Measurements from ENCODE around the gene LCLAT1. TPM values are rescaled to one million over a fixed set of nuclear protein-coding genes. Genes with fewer than 3 reads are reported as not detected.

Gene LCLAT1
- polyA plus RNA-seq, 1 of the 3 experiments (the other 2 are of a cell fraction) = 6.9 TPM

DNA sequence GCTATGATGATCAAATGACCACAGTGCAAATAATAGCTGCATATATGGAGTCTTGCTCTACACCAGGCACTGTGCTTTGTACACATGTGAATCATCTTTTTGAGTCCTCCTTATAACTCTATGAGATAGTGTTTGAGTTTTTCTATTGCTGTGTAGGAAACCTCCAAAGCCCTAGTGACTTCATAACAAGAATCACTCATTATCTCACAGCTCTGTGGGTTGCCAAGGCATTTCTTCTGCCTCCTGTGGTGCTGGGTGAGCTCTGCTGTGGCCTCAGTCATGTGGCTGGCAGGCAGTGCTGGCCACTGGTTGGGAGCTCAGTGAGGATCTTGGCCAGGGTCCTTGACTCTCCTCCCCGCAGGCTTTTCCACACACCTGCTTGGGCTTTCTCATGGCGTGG, 206.8 kb downstream of the LCLAT1 start:
- DNase-seq = no peak
- no peak overlapping the region for H3K4me2 ChIP-seq
- no peak for TF ChIP-seq TAF1 (IDR thresholded peaks at IDR 0.05; ENCODE audit: borderline replicate concordance, low read depth, low read length)
- TF ChIP-seq SIN3A (IDR thresholded peaks at IDR 0.05; ENCODE audit: borderline replicate concordance, low read depth, low read length) = no peak
- TF ChIP-seq EP300 (IDR thresholded peaks at IDR 0.05; ENCODE audit: borderline replicate concordance in 1 of 2, low read depth in 1 of 2, low read length in 1 of 2) = no peak
- TF ChIP-seq, protein P1, sequence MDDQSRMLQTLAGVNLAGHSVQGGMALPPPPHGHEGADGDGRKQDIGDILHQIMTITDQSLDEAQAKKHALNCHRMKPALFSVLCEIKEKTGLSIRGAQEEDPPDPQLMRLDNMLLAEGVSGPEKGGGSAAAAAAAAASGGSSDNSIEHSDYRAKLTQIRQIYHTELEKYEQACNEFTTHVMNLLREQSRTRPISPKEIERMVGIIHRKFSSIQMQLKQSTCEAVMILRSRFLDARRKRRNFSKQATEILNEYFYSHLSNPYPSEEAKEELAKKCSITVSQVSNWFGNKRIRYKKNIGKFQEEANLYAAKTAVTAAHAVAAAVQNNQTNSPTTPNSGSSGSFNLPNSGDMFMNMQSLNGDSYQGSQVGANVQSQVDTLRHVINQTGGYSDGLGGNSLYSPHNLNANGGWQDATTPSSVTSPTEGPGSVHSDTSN (IDR thresholded peaks at IDR 0.05) = no peak
- no peak for TF ChIP-seq MEF2A (IDR thresholded peaks at IDR 0.05; ENCODE audit: borderline replicate concordance, low read depth)
- no peak for TF ChIP-seq MXI1 (IDR thresholded peaks at IDR 0.05; ENCODE audit: low read depth, low read length)
- TF ChIP-seq RCOR1 (IDR thresholded peaks at IDR 0.05; ENCODE audit: low read length) = no peak
- TF ChIP-seq JUND (IDR thresholded peaks at IDR 0.05) = no peak
- TF ChIP-seq REST (IDR thresholded peaks at IDR 0.05; ENCODE audit: low read depth, low read length) = no peak
- TF ChIP-seq, protein P2, sequence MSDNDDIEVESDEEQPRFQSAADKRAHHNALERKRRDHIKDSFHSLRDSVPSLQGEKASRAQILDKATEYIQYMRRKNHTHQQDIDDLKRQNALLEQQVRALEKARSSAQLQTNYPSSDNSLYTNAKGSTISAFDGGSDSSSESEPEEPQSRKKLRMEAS (IDR thresholded peaks at IDR 0.05; ENCODE audit: low read depth) = no peak
- no peak for TF ChIP-seq CHD2 (IDR thresholded peaks at IDR 0.05; ENCODE audit: low read length, partially characterized antibody)
- TF ChIP-seq YY1 (IDR thresholded peaks at IDR 0.05; ENCODE audit: low read depth) = no peak
- TF ChIP-seq, protein P3, sequence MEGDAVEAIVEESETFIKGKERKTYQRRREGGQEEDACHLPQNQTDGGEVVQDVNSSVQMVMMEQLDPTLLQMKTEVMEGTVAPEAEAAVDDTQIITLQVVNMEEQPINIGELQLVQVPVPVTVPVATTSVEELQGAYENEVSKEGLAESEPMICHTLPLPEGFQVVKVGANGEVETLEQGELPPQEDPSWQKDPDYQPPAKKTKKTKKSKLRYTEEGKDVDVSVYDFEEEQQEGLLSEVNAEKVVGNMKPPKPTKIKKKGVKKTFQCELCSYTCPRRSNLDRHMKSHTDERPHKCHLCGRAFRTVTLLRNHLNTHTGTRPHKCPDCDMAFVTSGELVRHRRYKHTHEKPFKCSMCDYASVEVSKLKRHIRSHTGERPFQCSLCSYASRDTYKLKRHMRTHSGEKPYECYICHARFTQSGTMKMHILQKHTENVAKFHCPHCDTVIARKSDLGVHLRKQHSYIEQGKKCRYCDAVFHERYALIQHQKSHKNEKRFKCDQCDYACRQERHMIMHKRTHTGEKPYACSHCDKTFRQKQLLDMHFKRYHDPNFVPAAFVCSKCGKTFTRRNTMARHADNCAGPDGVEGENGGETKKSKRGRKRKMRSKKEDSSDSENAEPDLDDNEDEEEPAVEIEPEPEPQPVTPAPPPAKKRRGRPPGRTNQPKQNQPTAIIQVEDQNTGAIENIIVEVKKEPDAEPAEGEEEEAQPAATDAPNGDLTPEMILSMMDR (IDR thresholded peaks at IDR 0.05) = no peak
- no peak for TF ChIP-seq TEAD4 (IDR thresholded peaks at IDR 0.05; ENCODE audit: borderline replicate concordance, insufficient read depth)
- TF ChIP-seq RAD21 (IDR thresholded peaks at IDR 0.05; ENCODE audit: low read length) = no peak
- no peak for TF ChIP-seq ZBTB33 (IDR thresholded peaks at IDR 0.05; ENCODE audit: borderline replicate concordance, low read depth)
- TF ChIP-seq, protein P4, sequence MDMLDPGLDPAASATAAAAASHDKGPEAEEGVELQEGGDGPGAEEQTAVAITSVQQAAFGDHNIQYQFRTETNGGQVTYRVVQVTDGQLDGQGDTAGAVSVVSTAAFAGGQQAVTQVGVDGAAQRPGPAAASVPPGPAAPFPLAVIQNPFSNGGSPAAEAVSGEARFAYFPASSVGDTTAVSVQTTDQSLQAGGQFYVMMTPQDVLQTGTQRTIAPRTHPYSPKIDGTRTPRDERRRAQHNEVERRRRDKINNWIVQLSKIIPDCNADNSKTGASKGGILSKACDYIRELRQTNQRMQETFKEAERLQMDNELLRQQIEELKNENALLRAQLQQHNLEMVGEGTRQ (IDR thresholded peaks at IDR 0.05; ENCODE audit: borderline replicate concordance, low read depth, low read length) = no peak
- no peak for TF ChIP-seq RXRA (IDR thresholded peaks at IDR 0.05; ENCODE audit: borderline replicate concordance, low read depth)

More for the DNA sequence above, 206.8 kb downstream of the LCLAT1 start:
- Histone ChIP-seq H3K9me2 (no peaks in the 10 kb centered on the region), H2AFZ (ENCODE audit: low read depth) (no peak overlapping the region), H3K4me1 (ENCODE audit: control insufficient read depth in 1 of 2, insufficient read depth in 2 of 2, low read depth in 1 of 2, low read length in 1 of 2) (no peaks in the 10 kb centered on the region; a peak in 2 of 4 replicates), H3K4me3 (ENCODE audit: low read depth in 2 of 2, low read length in 1 of 2) (no peak overlapping the region), H4K20me1 (ENCODE audit: insufficient read depth) (no peaks in the 10 kb centered on the region), H3K79me2 (ENCODE audit: insufficient read depth) (no peaks in the 10 kb centered on the region), H3K9ac (no peak overlapping the region), H3F3A (replicated peaks; ENCODE audit: insufficient read depth) (no peaks in the 10 kb centered on the region), H3K36me3 (replicated peaks in 1 of 2; ENCODE audit: control insufficient read depth in 1 of 2, insufficient read depth in 2 of 2, low read length in 1 of 2) (no peaks in the 10 kb centered on the region), H3K9me3 (no peaks in the 10 kb centered on the region), H3K27ac (ENCODE audit: low read depth in 2 of 2, low read length in 1 of 2) (no peak overlapping the region), H3K27me3 (ENCODE audit: insufficient read depth) (no peaks in the 10 kb centered on the region)
- WGBS (ENCODE audit: low lambda C conversion rate) = 69% methylated on average over 2 of the region's 2 CpGs
- ChIA-PET POLR2A (no interaction called here), CTCF (interaction anchor here (0.6 to 1.4 kb wide), 6 partner anchors 17 to 445 kb away, joined by 3 to 5 read pairs (median 3); no protein-coding TSS in a partner anchor)
